GM19023 (cell line): ENCODE data around the gene PFAS.
"Not testable (repeated sequence)": the region's sequence is repeated elsewhere in the genome, so short reads cannot be mapped to it uniquely, and the experiment has no call there.

Experiments
- ATAC-seq: cut with Tn5 transposase; IDR thresholded peaks from one replicate; pipeline ENCODE4 v1.9.1; 2021; ENCODE audit warnings: mild to moderate bottlenecking, moderate library complexity; ENCODE audit not compliant: unreplicated experiment

Gene PFAS

DNA sequence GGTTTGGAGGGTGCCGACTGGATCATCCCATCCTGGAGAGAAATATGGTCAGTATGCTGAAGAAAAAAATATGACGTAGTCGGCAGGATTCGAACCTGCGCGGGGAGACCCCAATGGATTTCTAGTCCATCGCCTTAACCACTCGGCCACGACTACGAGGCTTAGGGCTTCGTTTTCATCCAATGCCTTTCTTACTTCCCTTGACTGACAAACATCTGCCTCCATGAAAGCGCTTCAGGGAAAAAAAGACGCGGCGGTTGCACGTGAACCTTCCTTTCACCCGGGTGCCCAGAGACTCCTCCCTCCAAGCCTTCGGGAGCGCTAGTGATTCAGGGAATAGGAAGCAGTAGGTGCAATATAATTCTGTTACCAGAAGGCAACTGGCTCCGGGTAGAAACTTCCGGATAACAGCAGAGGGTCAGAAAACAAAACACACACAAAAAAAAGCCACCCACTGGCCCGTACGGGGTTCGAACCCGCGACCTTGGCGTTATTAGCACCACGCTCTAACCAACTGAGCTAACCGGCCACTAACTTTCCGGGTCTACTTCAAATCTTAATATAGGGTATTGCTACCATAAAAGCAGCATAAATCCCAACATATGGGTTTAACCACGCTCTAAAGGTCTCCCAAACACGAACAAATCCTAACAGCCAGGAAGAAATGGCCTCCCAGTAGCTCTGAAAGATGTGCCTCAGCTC is 22.4 kb upstream of the PFAS start:
- ATAC-seq = no peak

GRCh38 chr17:8227238-8227581 is 21.9 kb upstream of the PFAS start:
- no peak for ATAC-seq

DNA sequence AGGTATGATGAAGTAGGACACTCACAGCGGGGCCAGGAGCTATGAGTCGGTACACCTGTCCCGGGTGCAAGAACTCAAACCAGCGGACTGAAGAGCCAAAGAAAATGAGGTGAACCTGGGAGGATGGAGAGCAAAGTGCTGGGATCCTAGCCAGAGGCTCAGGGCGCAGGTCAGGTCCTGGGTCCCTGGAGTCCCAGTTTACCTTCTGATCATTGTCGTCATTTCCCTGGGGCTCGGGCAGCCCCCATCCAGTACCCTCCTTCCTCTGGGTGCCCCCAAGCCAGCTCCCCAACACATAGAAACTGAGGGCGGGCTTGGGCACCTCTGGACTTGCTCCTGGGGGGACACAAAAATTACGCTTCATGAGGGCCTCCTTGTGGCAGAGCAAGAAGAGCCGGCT is 17.4 kb upstream of the PFAS start:
- no peak for ATAC-seq

DNA sequence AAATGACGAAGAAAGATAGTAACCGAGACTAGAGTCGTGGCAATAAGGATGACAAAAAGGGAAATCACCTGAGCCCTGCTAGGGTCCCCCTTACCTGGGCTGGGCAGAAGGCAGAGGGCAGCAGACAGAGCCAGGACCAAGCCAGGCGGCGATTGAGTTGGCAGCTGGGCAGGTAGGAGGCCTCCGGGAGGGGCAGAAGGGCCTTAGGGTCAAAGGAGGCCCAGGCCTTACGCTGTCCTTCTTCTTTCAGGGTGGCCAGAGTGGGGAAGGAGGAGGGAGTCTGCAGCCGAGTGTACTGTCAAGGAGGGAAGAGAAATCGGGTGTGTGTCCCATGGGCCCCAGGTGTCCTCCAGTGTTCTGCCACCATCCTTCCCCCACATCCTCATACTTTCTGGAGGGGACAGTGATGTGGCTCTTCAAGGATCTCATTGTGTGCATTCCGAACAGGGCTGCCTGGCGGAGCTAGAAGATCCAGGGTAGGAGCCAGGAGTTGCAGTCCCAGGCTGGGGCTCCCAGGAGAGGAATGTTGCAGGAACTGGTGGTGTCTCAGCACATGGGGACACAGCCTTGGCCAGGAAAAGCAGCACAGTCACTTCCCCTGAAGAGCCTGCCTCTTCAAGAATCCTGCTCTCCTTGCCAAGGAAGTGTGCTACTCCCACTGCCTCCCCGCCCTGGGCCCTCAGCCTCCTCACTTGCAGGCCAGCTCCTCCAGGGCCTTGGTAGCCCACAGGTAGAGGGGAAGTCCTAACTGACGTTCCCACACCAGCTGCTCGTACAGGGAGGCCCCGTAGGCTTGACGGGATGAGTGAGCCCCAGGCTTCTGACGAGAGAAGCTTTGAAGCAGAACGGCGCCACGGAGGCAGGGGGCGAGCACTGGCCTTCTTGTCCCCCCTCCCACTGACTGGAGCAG is 14.5 kb upstream of the PFAS start:
- ATAC-seq = no peak

GRCh38 chr17:8235676-8236075 is 13.4 kb upstream of the PFAS start:
- no peak for ATAC-seq

DNA sequence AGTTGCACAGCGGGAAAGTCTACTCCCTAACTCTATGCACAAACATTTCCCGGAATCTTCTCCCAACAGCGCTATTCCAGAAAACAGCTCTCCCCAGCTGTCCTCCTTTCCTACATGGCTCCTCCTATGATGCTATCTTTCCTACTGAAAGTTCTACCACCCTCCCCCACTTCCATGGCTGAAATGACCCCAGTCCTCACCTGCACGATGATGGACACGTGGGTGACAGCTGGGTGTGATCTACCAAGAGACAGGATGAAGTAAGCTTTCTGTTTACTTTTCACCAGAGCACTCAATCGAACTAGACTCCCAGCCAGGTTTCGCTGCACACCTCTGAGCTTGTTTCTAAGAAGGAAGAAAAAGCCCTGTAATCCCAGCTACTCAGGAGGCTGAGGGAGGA is 11.9 kb upstream of the PFAS start:
- ATAC-seq = no peak

DNA sequence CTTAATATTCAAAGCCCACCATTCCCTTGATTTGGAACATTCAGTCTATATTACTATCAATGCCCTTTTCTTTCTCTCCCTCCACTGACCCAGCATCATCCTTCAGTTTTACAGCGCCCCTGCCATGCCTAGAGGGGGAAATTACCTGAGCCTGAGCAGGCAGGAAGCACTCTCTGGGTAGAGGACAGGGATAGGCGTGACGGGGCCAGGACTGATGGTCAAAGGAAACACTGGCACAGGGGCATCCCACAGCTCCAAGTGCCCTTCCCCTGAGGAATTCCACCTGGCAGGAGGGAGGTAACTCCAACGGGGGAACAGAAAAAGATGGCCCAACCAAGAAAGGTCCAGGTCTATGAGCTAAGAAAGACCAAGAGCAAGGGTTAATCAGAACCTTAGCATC is 11.2 kb upstream of the PFAS start:
- no peak for ATAC-seq

GRCh38 chr17:8243827-8244226 is 5.3 kb upstream of the PFAS start:
- ATAC-seq = no peak

- ATAC-seq = no peak
Measured at GRCh38 chr17:8244768-8245167, 4.3 kb upstream of the PFAS start.

- ATAC-seq = no peak
Measured at GRCh38 chr17:8249621-8250500, 772 bp downstream of the PFAS start.

DNA sequence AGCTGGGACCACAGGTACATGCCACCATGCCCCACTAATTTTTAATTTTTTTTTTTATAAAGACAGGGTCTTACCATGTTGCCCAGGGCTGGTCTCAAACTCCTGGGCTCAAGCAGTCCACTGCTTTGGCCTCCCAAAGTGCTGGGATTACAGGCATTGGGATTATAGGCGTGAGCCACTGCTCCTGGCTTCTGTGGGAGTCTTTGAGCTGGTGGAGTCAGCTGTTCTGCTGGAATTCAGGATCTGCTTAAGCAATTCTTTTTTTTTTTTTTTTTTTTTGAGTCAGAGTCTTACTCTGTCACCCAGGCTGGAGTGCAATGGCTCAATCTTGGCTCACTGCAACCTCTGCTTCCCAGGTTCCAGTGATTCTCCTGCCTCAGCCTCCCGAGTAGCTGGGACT is 2.3 kb downstream of the PFAS start:
- ATAC-seq = not testable (repeated sequence)

GRCh38 chr17:8253801-8254200 is 4.7 kb downstream of the PFAS start:
- no peak for ATAC-seq

DNA sequence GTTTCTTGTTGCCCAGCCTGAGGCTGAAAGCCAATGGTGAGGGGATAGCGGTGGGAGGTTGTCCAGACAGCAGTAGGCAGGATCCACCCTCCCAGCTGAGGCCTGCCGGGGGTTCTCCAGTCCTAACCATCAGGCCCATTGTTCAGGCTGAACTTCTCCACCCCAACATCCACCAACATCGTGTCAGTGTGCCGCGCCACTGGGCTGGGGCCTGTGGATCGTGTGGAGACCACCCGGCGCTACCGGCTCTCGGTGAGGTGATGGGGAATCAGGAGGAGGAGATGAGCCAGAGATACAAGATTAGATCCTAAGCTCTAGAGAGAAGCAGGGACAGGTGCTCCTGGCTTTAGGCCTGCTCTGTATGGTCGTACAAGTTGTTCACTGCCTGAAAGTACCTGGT is 5.8 kb downstream of the PFAS start:
- no peak for ATAC-seq

DNA sequence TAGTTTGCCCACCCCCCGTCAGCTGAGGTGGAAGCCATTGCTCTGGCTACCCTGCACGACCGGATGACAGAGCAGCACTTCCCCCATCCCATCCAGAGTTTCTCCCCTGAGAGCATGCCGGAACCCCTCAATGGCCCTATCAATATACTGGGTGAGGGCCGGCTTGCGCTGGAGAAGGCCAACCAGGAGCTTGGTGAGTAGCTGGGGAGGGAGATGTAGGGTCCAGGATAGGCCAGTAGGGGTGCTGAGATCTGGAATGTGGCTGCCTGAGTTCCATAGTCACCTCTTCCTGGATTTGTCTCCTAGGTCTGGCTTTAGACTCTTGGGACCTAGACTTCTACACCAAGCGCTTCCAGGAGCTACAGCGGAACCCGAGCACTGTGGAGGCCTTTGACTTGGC is 6.4 kb downstream of the PFAS start:
- no peak for ATAC-seq

GRCh38 chr17:8256291-8256690 is 7.2 kb downstream of the PFAS start:
- ATAC-seq = no peak

GRCh38 chr17:8256691-8257090 is 7.6 kb downstream of the PFAS start:
- ATAC-seq = no peak

DNA sequence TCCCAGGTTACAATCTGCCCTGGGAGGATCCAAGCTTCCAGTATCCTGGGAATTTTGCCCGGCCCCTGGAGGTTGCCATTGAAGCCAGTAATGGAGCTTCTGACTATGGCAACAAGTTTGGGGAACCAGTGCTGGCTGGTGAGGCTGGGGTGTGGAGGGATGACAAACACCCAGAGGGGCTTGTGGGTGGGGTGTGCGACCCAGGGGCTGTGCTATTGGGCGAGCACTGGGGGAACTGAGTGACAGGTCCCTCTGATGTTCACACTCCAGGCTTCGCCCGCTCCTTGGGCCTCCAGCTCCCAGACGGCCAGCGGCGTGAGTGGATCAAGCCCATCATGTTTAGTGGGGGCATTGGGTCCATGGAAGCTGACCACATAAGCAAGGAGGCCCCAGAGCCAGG is 8.7 kb downstream of the PFAS start:
- no peak for ATAC-seq

DNA sequence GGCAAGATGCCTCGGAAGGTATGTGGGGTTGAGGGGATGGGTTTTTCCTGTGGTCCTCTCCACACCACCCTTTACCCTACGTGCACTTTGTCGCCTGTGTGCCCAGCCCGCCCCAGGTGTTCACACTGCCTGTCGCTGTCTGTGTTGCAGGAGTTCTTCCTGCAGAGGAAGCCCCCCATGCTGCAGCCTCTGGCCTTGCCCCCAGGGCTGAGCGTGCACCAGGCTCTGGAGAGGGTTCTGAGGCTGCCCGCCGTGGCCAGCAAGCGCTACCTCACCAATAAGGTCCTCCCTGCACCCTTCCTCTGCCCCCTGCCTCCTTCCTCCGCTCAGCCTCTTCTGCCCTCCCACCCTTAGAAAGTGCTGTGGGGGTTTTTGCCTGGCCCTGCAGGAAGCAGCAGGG is 15.2 kb downstream of the PFAS start:
- ATAC-seq = no peak

DNA sequence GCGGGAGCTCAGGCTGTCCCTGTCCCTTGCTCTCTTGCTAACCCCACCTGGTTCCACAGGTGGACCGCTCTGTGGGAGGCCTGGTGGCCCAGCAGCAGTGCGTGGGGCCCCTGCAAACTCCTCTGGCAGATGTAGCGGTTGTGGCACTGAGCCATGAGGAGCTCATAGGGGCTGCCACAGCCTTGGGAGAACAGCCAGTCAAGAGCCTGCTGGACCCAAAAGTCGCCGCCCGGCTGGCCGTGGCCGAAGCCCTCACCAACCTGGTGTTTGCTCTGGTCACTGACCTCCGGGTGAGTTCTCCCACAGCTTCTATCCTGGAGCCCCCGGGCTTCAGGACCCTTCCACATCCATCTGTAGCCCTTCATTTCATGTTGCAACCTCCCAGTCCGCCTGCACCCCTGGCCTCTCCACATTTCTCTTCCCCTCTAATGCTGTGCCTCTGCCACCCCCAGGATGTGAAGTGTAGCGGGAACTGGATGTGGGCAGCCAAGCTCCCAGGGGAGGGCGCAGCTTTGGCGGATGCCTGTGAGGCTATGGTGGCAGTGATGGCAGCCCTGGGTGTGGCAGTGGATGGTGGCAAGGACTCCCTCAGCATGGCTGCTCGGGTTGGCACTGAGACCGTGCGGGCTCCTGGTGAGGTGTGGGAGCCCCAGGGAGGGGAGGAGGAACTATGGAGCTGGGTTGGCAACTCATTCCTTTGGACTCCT is 15.9 kb downstream of the PFAS start:
- ATAC-seq = no peak

DNA sequence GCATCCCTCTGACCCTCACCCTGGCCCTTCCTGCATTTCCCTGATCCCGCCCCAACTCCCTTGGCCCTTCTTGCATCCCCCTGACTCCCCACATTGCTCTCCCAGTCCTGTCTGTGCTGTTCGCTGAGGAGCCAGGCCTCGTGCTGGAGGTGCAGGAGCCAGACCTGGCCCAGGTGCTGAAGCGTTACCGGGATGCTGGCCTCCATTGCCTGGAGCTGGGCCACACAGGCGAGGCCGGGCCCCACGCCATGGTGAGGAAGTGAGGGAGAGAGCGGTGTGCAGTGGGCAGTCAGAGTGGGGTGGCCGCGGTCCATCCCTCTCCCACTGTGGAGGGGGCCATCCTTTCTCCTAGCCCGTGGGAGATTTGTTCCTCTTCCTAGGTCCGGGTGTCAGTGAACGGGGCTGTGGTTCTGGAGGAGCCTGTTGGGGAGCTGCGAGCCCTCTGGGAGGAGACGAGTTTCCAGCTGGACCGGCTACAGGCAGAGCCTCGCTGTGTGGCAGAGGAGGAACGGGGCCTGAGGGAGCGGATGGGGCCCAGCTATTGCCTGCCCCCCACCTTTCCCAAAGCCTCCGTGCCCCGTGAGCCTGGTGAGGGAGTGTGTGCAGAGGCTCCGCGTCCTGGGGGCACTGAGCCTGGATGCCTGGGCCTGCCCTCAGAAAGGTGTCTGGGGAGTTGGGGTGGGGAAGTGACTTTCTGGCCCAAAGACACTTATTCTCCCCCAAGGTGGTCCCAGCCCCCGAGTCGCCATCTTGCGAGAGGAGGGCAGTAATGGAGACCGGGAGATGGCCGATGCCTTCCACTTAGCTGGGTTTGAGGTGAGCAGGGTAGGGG is 17.8 kb downstream of the PFAS start:
- ATAC-seq = no peak
